SK-N-SH (cell line): ENCODE measurements around the gene VAMP2. TPM values are rescaled to one million over a fixed set of nuclear protein-coding genes. Genes with fewer than 3 reads are reported as not detected.

Experiments used
- CTCF ChIA-PET: fragments of 300-600, 350-600 bp; formaldehyde crosslinking; extraction: SDS; loops from one replicate; lab custom pipeline; 2021; lab: Yijun Ruan, JAX
- POLR2A ChIA-PET: fragments of 350-600 bp; sonication (Branson Sonifier 250); formaldehyde crosslinking; extraction: SDS; loops from one replicate; lab custom pipeline; 2020; ENCODE audit warnings: antibody characterized with exemption, inconsistent platforms; lab: Yijun Ruan, JAX
- DNase-seq: peaks from one replicate; pipeline ENCODE4 v3.0.0; 2012
- H2AFZ ChIP-seq: fragments of 200-600 bp; sonication (generic); 2 replicates; pipeline ENCODE4 v1.8.1; 2016; ENCODE audit warnings: antibody characterized with exemption, mild to moderate bottlenecking, low read depth
- H3F3A ChIP-seq: fragments of 200-600 bp; sonication (generic); replicated peaks from 2 replicates; pipeline ENCODE3; 2016; ENCODE audit warnings: antibody characterized with exemption, mild to moderate bottlenecking; ENCODE audit not compliant: insufficient read depth
- H3K27ac ChIP-seq, 2 experiments: fragments of 200-500 bp in 1 of 2; fragments of 200-600 bp in 1 of 2; sonication (Bioruptor generic) in 1 of 2; sonication (generic), shearing (Covaris generic) in 1 of 2; 2 replicates each; pipeline versions ENCODE4 v1.5.1 to v1.6.1; 2014 to 2016; ENCODE audit warnings: low read depth in 2 of 2, inconsistent platforms in 1 of 2, low read length in 1 of 2, mild to moderate bottlenecking in 1 of 2, mixed read lengths in 1 of 2
- H3K27me3 ChIP-seq: fragments of 200-600 bp; sonication (generic), shearing (Covaris generic); 2 replicates; pipeline ENCODE4 v1.6.1; 2016; ENCODE audit warnings: mixed run types; ENCODE audit not compliant: insufficient read depth
- H3K36me3 ChIP-seq, 2 experiments: fragments of 200-500 bp in 1 of 2; fragments of 200-600 bp in 1 of 2; sonication (Bioruptor generic) in 1 of 2; sonication (generic) in 1 of 2; replicated peaks in 1 of 2; 2 replicates each; pipeline versions ENCODE3 to v1.5.1; 2014 to 2016; ENCODE audit warnings: low read length in 1 of 2, mild to moderate bottlenecking in 1 of 2; ENCODE audit not compliant: insufficient read depth in 2 of 2, control insufficient read depth in 1 of 2
- H3K4me1 ChIP-seq, 2 experiments: fragments of 200-500 bp in 1 of 2; fragments of 200-600 bp in 1 of 2; sonication (Bioruptor generic) in 1 of 2; sonication (generic), shearing (Covaris generic) in 1 of 2; 2 replicates each; pipeline versions ENCODE4 v1.5.1 to v1.6.1; 2014 to 2016; ENCODE audit warnings: low read depth in 1 of 2, low read length in 1 of 2, mixed run types in 1 of 2; ENCODE audit not compliant: insufficient read depth in 2 of 2, control insufficient read depth in 1 of 2
- H3K4me2 ChIP-seq: fragments of 200-600 bp; sonication (generic), shearing (Covaris generic); 2 replicates; pipeline ENCODE4 v1.6.1; 2017; ENCODE audit warnings: mixed run types
- H3K4me3 ChIP-seq, 2 experiments: fragments of 200-500 bp in 1 of 2; fragments of 200-600 bp in 1 of 2; sonication (Bioruptor generic) in 1 of 2; sonication (generic), shearing (Covaris generic) in 1 of 2; 2 replicates each; pipeline versions ENCODE4 v1.5.1 to v1.8.1; 2014 to 2016; ENCODE audit warnings: low read depth in 2 of 2, inconsistent platforms in 1 of 2, low read length in 1 of 2, mild to moderate bottlenecking in 1 of 2, mixed read lengths in 1 of 2, moderate library complexity in 1 of 2
- H3K79me2 ChIP-seq: fragments of 200-600 bp; sonication (generic); 2 replicates; pipeline ENCODE4 v1.8.1; 2017; ENCODE audit warnings: mild to moderate bottlenecking; ENCODE audit not compliant: insufficient read depth
- H3K9ac ChIP-seq: fragments of 200-600 bp; sonication (generic); 2 replicates; pipeline ENCODE4 v1.6.1; 2017; ENCODE audit warnings: mixed run types
- H3K9me2 ChIP-seq: fragments of 200-600 bp; sonication (generic); 2 replicates; pipeline ENCODE4 v1.6.1; 2017; ENCODE audit warnings: mixed run types
- H3K9me3 ChIP-seq: fragments of 200-600 bp; sonication (generic); 2 replicates; pipeline ENCODE4 v1.6.1; 2017; ENCODE audit warnings: mixed run types, mild to moderate bottlenecking, moderate library complexity
- H4K20me1 ChIP-seq: fragments of 200-600 bp; sonication (generic); 2 replicates; pipeline ENCODE4 v1.6.1; 2017; ENCODE audit warnings: mild to moderate bottlenecking, mixed run types; ENCODE audit not compliant: insufficient read depth
- CHD2 ChIP-seq: fragments of 150-350 bp; IDR thresholded peaks from 2 replicates; pipeline ENCODE4 v1.6.1; 2018; ENCODE audit warnings: low read length; ENCODE audit not compliant: partially characterized antibody
- EZH2phosphoT487 ChIP-seq: fragments of 200-600 bp; sonication (generic); IDR thresholded peaks from 2 replicates; pipeline ENCODE4 v1.6.1; 2017; ENCODE audit warnings: low read depth, mixed run types, mild to moderate bottlenecking, antibody characterized with exemption, moderate library complexity, borderline replicate concordance
- FOSL2 ChIP-seq: IDR thresholded peaks from 2 replicates; pipeline ENCODE4 v1.4.0; 2012; ENCODE audit warnings: low read depth, mild to moderate bottlenecking, moderate library complexity, borderline replicate concordance
- FOXJ3 ChIP-seq: sonication (generic); formaldehyde crosslinking; IDR thresholded peaks from 2 replicates; pipeline ENCODE4 v1.5.1; 2020; ENCODE audit warnings: mild to moderate bottlenecking, missing genetic modification reagents
- FOXM1 ChIP-seq: IDR thresholded peaks from 2 replicates; pipeline ENCODE4 v1.4.0; 2012; ENCODE audit warnings: low read depth, mild to moderate bottlenecking
- GABPA ChIP-seq: IDR thresholded peaks from 2 replicates; pipeline ENCODE4 v1.4.0; 2012; ENCODE audit warnings: low read depth, mild to moderate bottlenecking
- GATA2 ChIP-seq: sonication (generic); formaldehyde crosslinking; IDR thresholded peaks from 2 replicates; pipeline ENCODE4 v1.5.0; 2020; ENCODE audit warnings: mild to moderate bottlenecking, missing genetic modification reagents
- IRF3 ChIP-seq: fragments of 150-350 bp; IDR thresholded peaks from 2 replicates; pipeline ENCODE4 v1.6.1; 2016; ENCODE audit warnings: mild to moderate bottlenecking, low read depth, low read length
- JUND ChIP-seq: IDR thresholded peaks from 2 replicates; pipeline ENCODE4 v1.4.0; 2012
- MXI1 ChIP-seq: IDR thresholded peaks from 2 replicates; pipeline ENCODE4 v1.6.1; 2012; ENCODE audit warnings: mild to moderate bottlenecking, low read depth, low read length, improper control_type of control experiment
- RAD21 ChIP-seq: IDR thresholded peaks from 2 replicates; pipeline ENCODE4 v1.6.1; 2012; ENCODE audit warnings: mild to moderate bottlenecking, low read length
- RCOR1 ChIP-seq: fragments of 150-350 bp; IDR thresholded peaks from 2 replicates; pipeline ENCODE4 v1.6.1; 2017; ENCODE audit warnings: antibody characterized with exemption, low read length
- RFX5 ChIP-seq: IDR thresholded peaks from 2 replicates; pipeline ENCODE4 v1.6.1; 2012; ENCODE audit warnings: mild to moderate bottlenecking, improper control_type of control experiment, low read length
- SMC3 ChIP-seq: IDR thresholded peaks from 2 replicates; pipeline ENCODE4 v1.6.1; 2012; ENCODE audit warnings: low read depth, low read length, improper control_type of control experiment
- TAF1 ChIP-seq: IDR thresholded peaks from 2 replicates; pipeline ENCODE4 v1.6.1; 2012; ENCODE audit warnings: low read depth, mild to moderate bottlenecking, low read length, moderate library complexity, borderline replicate concordance
- TEAD4 ChIP-seq: IDR thresholded peaks from 2 replicates; pipeline ENCODE4 v1.4.0; 2012; ENCODE audit warnings: mild to moderate bottlenecking, borderline replicate concordance; ENCODE audit not compliant: insufficient read depth
- YY1 ChIP-seq: IDR thresholded peaks from 2 replicates; pipeline ENCODE4 v1.4.0; 2012; ENCODE audit warnings: low read depth, mild to moderate bottlenecking
- ZBTB33 ChIP-seq: IDR thresholded peaks from 2 replicates; pipeline ENCODE4 v1.4.0; 2012; ENCODE audit warnings: low read depth, borderline replicate concordance
- WGBS: methylation state at CpG from one replicate; pipeline ENCODE4 v1.1.6; 2017; ENCODE audit warnings: low lambda C conversion rate; 5-methylcytosine and 5-hydroxymethylcytosine counted together
- polyA plus RNA-seq, 3 experiments: library from polyadenylated mRNA; depleted of rRNA; stranded (reverse); fragments of >200 nt; gene quantifications; 2 replicates each; pipeline ENCODE4 v1.2.3, GENCODE V29; 2012
- TF ChIP-seq, protein P1 (sequence below): IDR thresholded peaks from 2 replicates; pipeline ENCODE4; 2012

The VAMP2 gene
- polyA plus RNA-seq, 1 of the 3 experiments (the other 2 are of a cell fraction): 42.0 TPM

DNA sequence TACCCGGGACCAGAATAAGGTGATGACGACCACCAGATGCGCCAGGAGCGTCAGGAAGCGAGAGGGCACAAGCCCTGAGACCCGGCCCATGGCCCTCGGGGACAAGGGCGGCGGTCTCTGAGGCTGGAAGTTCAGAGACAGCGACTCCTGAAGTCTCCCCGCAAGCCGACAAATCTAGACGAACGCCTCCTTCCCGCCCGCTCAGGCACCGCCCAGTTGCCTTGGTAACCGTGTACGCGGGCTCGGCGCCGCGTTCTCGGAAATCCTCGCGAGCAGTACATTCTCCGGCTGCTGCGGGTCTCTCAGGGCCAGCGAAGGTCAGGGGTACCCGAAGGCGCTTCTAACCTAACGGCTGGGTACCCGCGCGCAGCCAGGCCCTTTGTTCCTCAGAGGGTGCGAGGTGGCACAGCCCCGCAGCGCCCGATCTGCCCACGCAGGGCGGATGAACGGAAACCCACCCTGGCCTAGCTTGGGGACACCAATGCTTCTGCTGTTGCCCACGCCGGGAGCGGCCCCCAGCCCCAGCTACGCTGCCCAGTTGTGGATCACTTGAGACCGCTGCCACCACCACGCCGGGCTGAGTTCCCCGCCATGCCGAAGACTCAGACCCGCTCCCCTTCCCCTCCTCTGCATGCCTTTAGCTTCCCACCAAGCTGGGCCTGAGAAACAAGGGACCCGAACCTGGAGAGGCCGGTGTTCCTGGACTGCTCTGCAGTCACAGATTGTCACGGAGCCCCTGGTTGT is 13.6 kb upstream of the VAMP2 start, which contains the start of gene TMEM107 (continued):
- no peak for TF ChIP-seq GABPA
- peak; percentile 99 for TF ChIP-seq CHD2
- TF ChIP-seq GATA2 (CRISPR knock-in tag): no peak
- no peak for TF ChIP-seq RAD21
- TF ChIP-seq MXI1: peak; percentile 69
- peak; percentile 58; the same call in 1 of the 2 replicates for TF ChIP-seq TAF1
- TF ChIP-seq RFX5: 0 out of 2 replicates have a peak, but pooled peaks have one; percentile 15

GRCh38 chr17:8175795-8176196 is 13.0 kb upstream of the VAMP2 start:
- H3K27ac ChIP-seq: peak overlapping the region; percentile 64 to 66
- peak overlapping the region; percentile 87 for H3K4me2 ChIP-seq
- H3F3A ChIP-seq: peaks cover 14% of the 10 kb centered on the region
- no peaks in the 10 kb centered on the region for H3K9me3 ChIP-seq
- WGBS: 14% methylated on average over 9 of the region's 11 CpGs
- H2AFZ ChIP-seq: peak overlapping the region; percentile 90; the same call in 1 of the 2 replicates
- H3K9me2 ChIP-seq: no peaks in the 10 kb centered on the region
- peaks cover 9% of the 10 kb centered on the region for H3K79me2 ChIP-seq
- peak overlapping the region; percentile 80 for H3K9ac ChIP-seq
- DNase-seq: no peak
- H3K4me1 ChIP-seq: peaks cover 6 to 28% of the 10 kb centered on the region in 2 experiments; a peak in 2 of 4 replicates
- H3K27me3 ChIP-seq: no peaks in the 10 kb centered on the region
- H3K4me3 ChIP-seq: peak overlapping the region; percentile 57 to 91
- no peaks in the 10 kb centered on the region for H4K20me1 ChIP-seq
- TF ChIP-seq RFX5: no peak
- TF ChIP-seq TEAD4: no peak
- no peak for TF ChIP-seq RAD21
- no peak for TF ChIP-seq FOXJ3 (CRISPR knock-in tag)
- TF ChIP-seq FOXM1: no peak
- no peak for TF ChIP-seq JUND
- TF ChIP-seq ZBTB33: no peak
- no peak for TF ChIP-seq GATA2 (CRISPR knock-in tag)
- no peak for TF ChIP-seq SMC3
- TF ChIP-seq, protein P1, sequence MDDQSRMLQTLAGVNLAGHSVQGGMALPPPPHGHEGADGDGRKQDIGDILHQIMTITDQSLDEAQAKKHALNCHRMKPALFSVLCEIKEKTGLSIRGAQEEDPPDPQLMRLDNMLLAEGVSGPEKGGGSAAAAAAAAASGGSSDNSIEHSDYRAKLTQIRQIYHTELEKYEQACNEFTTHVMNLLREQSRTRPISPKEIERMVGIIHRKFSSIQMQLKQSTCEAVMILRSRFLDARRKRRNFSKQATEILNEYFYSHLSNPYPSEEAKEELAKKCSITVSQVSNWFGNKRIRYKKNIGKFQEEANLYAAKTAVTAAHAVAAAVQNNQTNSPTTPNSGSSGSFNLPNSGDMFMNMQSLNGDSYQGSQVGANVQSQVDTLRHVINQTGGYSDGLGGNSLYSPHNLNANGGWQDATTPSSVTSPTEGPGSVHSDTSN: no peak
- no peak for TF ChIP-seq YY1
- no peak for TF ChIP-seq MXI1
- TF ChIP-seq IRF3: no peak
- no peak for TF ChIP-seq GABPA
- no peak for TF ChIP-seq FOSL2
- no peak for TF ChIP-seq EZH2phosphoT487
- TF ChIP-seq RCOR1: no peak
- TF ChIP-seq CHD2: no peak
- TF ChIP-seq, all 33 proteins: peak for 0
- H3K36me3 ChIP-seq: no peaks in the 10 kb centered on the region
- ChIA-PET CTCF (interaction anchor here (0.6 to 1.6 kb wide), 7 partner anchors 12 to 116 kb away, joined by 3 to 5 read pairs (median 3); no protein-coding TSS in a partner anchor), POLR2A (interaction anchor here (0.6 to 1.3 kb wide), 2 partner anchors 48 to 125 kb away, joined by 3 to 4 read pairs; no protein-coding TSS in a partner anchor)
